Hepatocyte (in vitro differentiated cells): Measurements from ENCODE around the gene LHX3. TPM values are rescaled to one million over a fixed set of nuclear protein-coding genes. Genes with fewer than 3 reads are reported as not detected.

Experiments used
- DNase-seq: peaks from one replicate; pipeline ENCODE4 v3.0.0-alpha.2; 2016; ENCODE audit warnings: low spot score
- H2AFZ ChIP-seq: fragments of 200-600 bp; sonication (generic); 2 replicates; pipeline ENCODE4 v1.6.0; 2016; ENCODE audit warnings: antibody characterized with exemption, mild to moderate bottlenecking
- H3K27ac ChIP-seq: fragments of 200-600 bp; sonication (generic); 2 replicates; pipeline ENCODE4 v1.5.1; 2016; ENCODE audit warnings: mild to moderate bottlenecking
- H3K27me3 ChIP-seq: fragments of 200-600 bp; sonication (generic); 2 replicates; pipeline ENCODE4 v1.6.1; 2016
- H3K36me3 ChIP-seq: fragments of 200-600 bp; sonication (generic); replicated peaks from 2 replicates; pipeline ENCODE4 v1.5.1; 2016; ENCODE audit warnings: low read depth; ENCODE audit not compliant: insufficient read depth
- H3K4me1 ChIP-seq: fragments of 200-600 bp; sonication (generic); 2 replicates; pipeline ENCODE4 v1.5.1; 2016; ENCODE audit warnings: mild to moderate bottlenecking, moderate library complexity; ENCODE audit not compliant: insufficient read depth
- H3K4me2 ChIP-seq: fragments of 200-600 bp; sonication (generic); 2 replicates; pipeline ENCODE4 v1.6.0; 2016
- H3K4me3 ChIP-seq: fragments of 200-600 bp; sonication (generic); 2 replicates; pipeline ENCODE4 v1.5.1; 2016; ENCODE audit warnings: mild to moderate bottlenecking
- H3K79me2 ChIP-seq: fragments of 200-600 bp; sonication (generic); 2 replicates; pipeline ENCODE4 v1.6.0; 2017; ENCODE audit warnings: mild to moderate bottlenecking
- H3K9me2 ChIP-seq: fragments of 200-600 bp; sonication (generic); replicated peaks from 2 replicates; pipeline ENCODE4 v1.6.0; 2017; ENCODE audit warnings: mild to moderate bottlenecking; ENCODE audit not compliant: insufficient read depth
- H3K9me3 ChIP-seq: fragments of 200-600 bp; sonication (generic); 2 replicates; pipeline ENCODE4 v1.5.1; 2016; ENCODE audit warnings: low read depth, mild to moderate bottlenecking
- H4K20me1 ChIP-seq: fragments of 200-600 bp; sonication (generic); 2 replicates; pipeline ENCODE4 v1.6.0; 2016; ENCODE audit warnings: mild to moderate bottlenecking; ENCODE audit not compliant: insufficient read depth, poor library complexity, severe bottlenecking
- CTCF ChIP-seq: fragments of 200-600 bp; sonication (generic); IDR thresholded peaks from 2 replicates; pipeline ENCODE4 v1.5.1; 2016; ENCODE audit warnings: antibody characterized with exemption, mild to moderate bottlenecking; ENCODE audit not compliant: poor library complexity
- EZH2 ChIP-seq: fragments of 200-600 bp; sonication (generic); IDR thresholded peaks from 2 replicates; pipeline ENCODE4 v1.6.1; 2016; ENCODE audit warnings: antibody characterized with exemption, mild to moderate bottlenecking, borderline replicate concordance
- EZH2phosphoT487 ChIP-seq: fragments of 200-600 bp; sonication (generic); IDR thresholded peaks from one replicate; pipeline ENCODE4 v1.6.1; 2018; ENCODE audit warnings: antibody characterized with exemption, mild to moderate bottlenecking, low read depth, moderate library complexity; ENCODE audit not compliant: unreplicated experiment, severe bottlenecking
- WGBS: methylation state at CpG from one replicate; pipeline ENCODE4 v1.1.6; 2016; ENCODE audit warnings: low lambda C conversion rate; ENCODE audit errors: missing lambda C conversion rate; 5-methylcytosine and 5-hydroxymethylcytosine counted together
- polyA plus RNA-seq: library from polyadenylated mRNA; unstranded; fragments of >200 nt; fragmentation: Nextera tagmentation; extraction: Ambion mirVana; gene quantifications from 2 replicates; pipeline ENCODE4 v1.2.1, GENCODE V29; 2016
- total RNA-seq: library from RNA; depleted of rRNA; stranded (reverse); fragments of >200 nt; gene quantifications from 2 replicates; pipeline ENCODE4 v1.2.3, GENCODE V29; 2014

The LHX3 gene
- total and polyA plus RNA-seq, 2 experiments from 2014 or later: not detected

- WGBS: 86% methylated on average over 20 of the region's 20 CpGs
These were observed 47.3 kb downstream of the LHX3 start for GRCh38 chr9:136157477-136158265.

GRCh38 chr9:136156209-136157120 lies 48.5 kb downstream of the LHX3 start:
- no peaks in the 10 kb centered on the region for H3K27me3 ChIP-seq
- H3K79me2 ChIP-seq: no peaks in the 10 kb centered on the region
- no peak overlapping the region for H3K27ac ChIP-seq
- no peak overlapping the region for H2AFZ ChIP-seq
- 81% methylated on average over 34 of the region's 42 CpGs for WGBS
- no peaks in the 10 kb centered on the region for H3K9me3 ChIP-seq
- no peak for DNase-seq
- no peaks in the 10 kb centered on the region for H3K4me1 ChIP-seq
- no peak overlapping the region for H3K4me2 ChIP-seq
- H4K20me1 ChIP-seq: no peaks in the 10 kb centered on the region
- no peaks in the 10 kb centered on the region for H3K36me3 ChIP-seq
- TF ChIP-seq EZH2: no peak
- no peak for TF ChIP-seq EZH2phosphoT487
- TF ChIP-seq CTCF: no peak
- no peak overlapping the region for H3K4me3 ChIP-seq
- H3K9me2 ChIP-seq: no peaks in the 10 kb centered on the region

More at GRCh38 chr9:136157477-136158265, 47.3 kb downstream of the LHX3 start:
- Histone ChIP-seq H3K27ac (no peak overlapping the region), H3K79me2 (no peaks in the 10 kb centered on the region), H3K36me3 (no peaks in the 10 kb centered on the region), H4K20me1 (no peaks in the 10 kb centered on the region), H3K9me2 (no peaks in the 10 kb centered on the region), H3K4me3 (no peak overlapping the region), H3K27me3 (no peaks in the 10 kb centered on the region), H3K4me2 (no peak overlapping the region), H3K9me3 (no peaks in the 10 kb centered on the region), H2AFZ (no peak overlapping the region), H3K4me1 (no peaks in the 10 kb centered on the region)
- DNase-seq: no peak
- TF ChIP-seq EZH2phosphoT487: no peak
- no peak for TF ChIP-seq CTCF

GRCh38 chr9:136155576-136155975 lies 49.4 kb downstream of the LHX3 start:
- Histone ChIP-seq H3K27me3 (no peaks in the 10 kb centered on the region), H3K79me2 (no peaks in the 10 kb centered on the region), H2AFZ (no peak overlapping the region), H3K4me1 (no peaks in the 10 kb centered on the region), H3K9me3 (no peaks in the 10 kb centered on the region), H3K9me2 (no peaks in the 10 kb centered on the region), H3K4me3 (no peak overlapping the region), H3K4me2 (no peak overlapping the region), H3K27ac (no peak overlapping the region), H3K36me3 (no peaks in the 10 kb centered on the region), H4K20me1 (no peaks in the 10 kb centered on the region)
- no peak for TF ChIP-seq EZH2phosphoT487
- no peak for TF ChIP-seq EZH2
- TF ChIP-seq CTCF: no peak
- no peak for DNase-seq
- 90% methylated on average over 17 of the region's 17 CpGs for WGBS
